WERI-Rb-1 (cell line): ENCODE measurements around the gene FCRL5.

Experiments used
- DNase-seq: peaks from one replicate; pipeline ENCODE4 v3.0.0-alpha.2; 2020
- H3K27ac ChIP-seq: fragments of 250-450 bp; sonication (Bioruptor Pico); 2 replicates; pipeline ENCODE4 v1.5.1; 2020; ENCODE audit warnings: mild to moderate bottlenecking, moderate library complexity
- H3K27me3 ChIP-seq: fragments of 250-450 bp; sonication (Bioruptor Pico); 2 replicates; pipeline ENCODE4 v1.5.1; 2021; ENCODE audit warnings: mild to moderate bottlenecking, low read depth, moderate library complexity; ENCODE audit not compliant: insufficient read depth, severe bottlenecking
- H3K36me3 ChIP-seq: fragments of 250-450 bp; sonication (Bioruptor Pico); 2 replicates; pipeline ENCODE4 v1.5.1; 2020; ENCODE audit warnings: mild to moderate bottlenecking, moderate library complexity
- H3K4me3 ChIP-seq: 2 replicates; pipeline ENCODE4 v1.5.1; 2011; ENCODE audit warnings: low read depth, mild to moderate bottlenecking, control low read depth, low read length
- H3K9me3 ChIP-seq: fragments of 250-450 bp; sonication (Bioruptor Pico); 2 replicates; pipeline ENCODE4 v1.5.1; 2021; ENCODE audit warnings: mild to moderate bottlenecking, moderate library complexity; ENCODE audit not compliant: severe bottlenecking
- CTCF ChIP-seq: IDR thresholded peaks from 2 replicates; pipeline ENCODE4 v1.5.1; 2011; ENCODE audit warnings: low read depth, mild to moderate bottlenecking, control low read depth, inconsistent platforms, low read length

The FCRL5 gene

GRCh38 chr1:157466011-157466410 lies 86.3 kb downstream of the FCRL5 start:
- DNase-seq = no peak
- no peak overlapping the region for H3K27ac ChIP-seq
- H3K9me3 ChIP-seq = no peaks in the 10 kb centered on the region
- no peaks in the 10 kb centered on the region for H3K27me3 ChIP-seq
- no peak overlapping the region for H3K4me3 ChIP-seq
- no peaks in the 10 kb centered on the region for H3K36me3 ChIP-seq
- no peak for TF ChIP-seq CTCF
